Immature natural killer cell (primary cell): ENCODE results near the gene LGALS7. TPM values are rescaled to one million over a fixed set of nuclear protein-coding genes. Genes with fewer than 3 reads are reported as not detected.
"Not testable (repeated sequence)": the region's sequence is repeated elsewhere in the genome, so short reads cannot be mapped to it uniquely, and the experiment has no call there.

Experiments
- DNase-seq, 3 donors: peaks; one replicate each; pipeline ENCODE4 v3.0.0; 2022; ENCODE audit warnings: mixed read lengths in 1 of 3
- H3K27ac Mint-ChIP-seq, 6 donors: one replicate each; pipeline ENCODE4 v1.8.0; 2020; ENCODE audit warnings: mixed read lengths in 6 of 6, mild to moderate bottlenecking in 5 of 6, inconsistent platforms in 4 of 6, moderate library complexity in 3 of 6
- H3K27me3 Mint-ChIP-seq, 3 donors: one replicate each; pipeline ENCODE4 v1.8.0; 2020 to 2021; ENCODE audit warnings: low read depth in 3 of 3, mild to moderate bottlenecking in 3 of 3, mixed read lengths in 3 of 3, moderate library complexity in 3 of 3, inconsistent platforms in 1 of 3
- H3K36me3 Mint-ChIP-seq, 3 donors: one replicate each; pipeline ENCODE4 v1.8.0; 2020; ENCODE audit warnings: mixed read lengths in 3 of 3, inconsistent platforms in 2 of 3, mild to moderate bottlenecking in 2 of 3
- H3K4me1 Mint-ChIP-seq, 2 donors: one replicate each; pipeline ENCODE4 v1.8.0; 2020; ENCODE audit warnings: inconsistent platforms in 2 of 2, mild to moderate bottlenecking in 2 of 2, mixed read lengths in 2 of 2, moderate library complexity in 1 of 2
- H3K4me3 Mint-ChIP-seq, 5 donors: one replicate each; pipeline ENCODE4 v1.8.0; 2020; ENCODE audit warnings: mild to moderate bottlenecking in 5 of 5, mixed read lengths in 5 of 5, inconsistent platforms in 3 of 5, moderate library complexity in 3 of 5
- H3K9me3 Mint-ChIP-seq, 6 donors: one replicate each; pipeline ENCODE4 v1.8.0; 2020; ENCODE audit warnings: mild to moderate bottlenecking in 6 of 6, mixed read lengths in 6 of 6, inconsistent platforms in 4 of 6, moderate library complexity in 3 of 6
- polyA plus RNA-seq, 3 donors: library from polyadenylated mRNA; unstranded; fragments of 300-500 nt; fragmentation: Illumina TruSeq; gene quantifications; one replicate each; pipeline ENCODE4 v1.2.3, GENCODE V29; 2021

LGALS7 gene
- polyA plus RNA-seq, 3 donors from 2014 or later: not detected

- Mint-ChIP-seq H3K9me3 (no peaks in the 10 kb centered on the region), H3K27ac (peak overlapping the region in 3 of 6 donors; percentile 12 to 83 (median 55)), H3K4me3 (peak overlapping the region; percentile 48 to 82 (median 65)), H3K27me3 (peaks cover 0 to 2% (median 0%) of the 10 kb centered on the region in 3 donors), H3K36me3 (no peaks in the 10 kb centered on the region), H3K4me1 (peaks cover 6 to 16% of the 10 kb centered on the region in 2 donors)
- peak; percentile 44 to 59 (median 57) for DNase-seq
These were observed 19.2 kb upstream of the LGALS7 start for GRCh38 chr19:38792250-38793111.

- not testable (repeated sequence) for H3K36me3 Mint-ChIP-seq, H3K27me3 Mint-ChIP-seq
- H3K4me1 Mint-ChIP-seq: peaks cover 6 to 16% of the 10 kb centered on the region in 2 donors
These were observed 18.2 kb upstream of the LGALS7 start for GRCh38 chr19:38791451-38792064.

GRCh38 chr19:38790507-38791403, 17.4 kb upstream of the LGALS7 start:
- peak in 2 of 3 donors; percentile 18 to 23 for DNase-seq
- peaks cover 6 to 16% of the 10 kb centered on the region in 2 donors for H3K4me1 Mint-ChIP-seq
- not testable (repeated sequence) for H3K27me3 Mint-ChIP-seq, H3K9me3 Mint-ChIP-seq, H3K36me3 Mint-ChIP-seq, H3K27ac Mint-ChIP-seq
- peak overlapping the region in 1 of 5 donors; percentile 47 for H3K4me3 Mint-ChIP-seq

More at GRCh38 chr19:38791451-38792064, 18.2 kb upstream of the LGALS7 start:
- not testable (repeated sequence) for DNase-seq, H3K27ac Mint-ChIP-seq, H3K9me3 Mint-ChIP-seq
- H3K4me3 Mint-ChIP-seq: peak overlapping the region in 1 of 5 donors; percentile 47

- no peak for DNase-seq
- H3K27ac Mint-ChIP-seq: peak within 1 kb of the TSS in 2 of 6 donors; percentile 28 to 71
- peaks cover 0 to 2% (median 0%) of the 10 kb centered on the region in 3 donors for H3K27me3 Mint-ChIP-seq
- H3K36me3 Mint-ChIP-seq: no peaks in the 10 kb centered on the region
- no peaks in the 10 kb centered on the region for H3K9me3 Mint-ChIP-seq
- H3K4me1 Mint-ChIP-seq: peaks cover 6 to 11% of the 10 kb centered on the region in 2 donors
- no peak within 1 kb of the TSS for H3K4me3 Mint-ChIP-seq
These were observed 15.3 kb upstream of the LGALS7 start, which contains the start of gene LGALS7B for GRCh38 chr19:38788478-38789243. TSS of gene LGALS7B (plus strand) at chr19:38789200. CDS start at chr19:38789227, 27 bp downstream.

GRCh38 chr19:38786572-38787265, 13.4 kb upstream of the LGALS7 start:
- Mint-ChIP-seq H3K27ac (peak overlapping the region in 1 of 6 donors; percentile 80), H3K9me3 (no peaks in the 10 kb centered on the region), H3K27me3 (peaks cover 0 to 2% (median 2%) of the 10 kb centered on the region in 3 donors), H3K4me3 (no peak overlapping the region), H3K4me1 (no peaks in the 10 kb centered on the region), H3K36me3 (no peaks in the 10 kb centered on the region)
- no peak for DNase-seq

- H3K4me3 Mint-ChIP-seq, H3K9me3 Mint-ChIP-seq: not testable (repeated sequence)
These were observed 12.7 kb upstream of the LGALS7 start for GRCh38 chr19:38786061-38786460.

GRCh38 chr19:38785187-38785699, 11.9 kb upstream of the LGALS7 start:
- Mint-ChIP-seq H3K27ac (no peak overlapping the region), H3K4me3 (no peak overlapping the region), H3K36me3 (no peaks in the 10 kb centered on the region), H3K27me3 (peaks cover 0 to 2% (median 2%) of the 10 kb centered on the region in 3 donors), H3K9me3 (no peaks in the 10 kb centered on the region), H3K4me1 (no peaks in the 10 kb centered on the region)
- no peak for DNase-seq

More at GRCh38 chr19:38786061-38786460, 12.7 kb upstream of the LGALS7 start:
- H3K36me3 Mint-ChIP-seq, H3K4me1 Mint-ChIP-seq, DNase-seq, H3K27ac Mint-ChIP-seq, H3K27me3 Mint-ChIP-seq: not testable (repeated sequence)

- DNase-seq: no peak
- peaks cover 0 to 2% (median 2%) of the 10 kb centered on the region in 3 donors for H3K27me3 Mint-ChIP-seq
- H3K27ac Mint-ChIP-seq: no peak overlapping the region
- no peaks in the 10 kb centered on the region for H3K9me3 Mint-ChIP-seq
- no peaks in the 10 kb centered on the region for H3K4me1 Mint-ChIP-seq
- no peaks in the 10 kb centered on the region for H3K36me3 Mint-ChIP-seq
- H3K4me3 Mint-ChIP-seq: no peak overlapping the region
These were observed 10.9 kb upstream of the LGALS7 start for GRCh38 chr19:38784224-38784623.

- not testable (repeated sequence) for H3K27me3 Mint-ChIP-seq, H3K4me3 Mint-ChIP-seq, H3K27ac Mint-ChIP-seq, DNase-seq, H3K4me1 Mint-ChIP-seq, H3K36me3 Mint-ChIP-seq, H3K9me3 Mint-ChIP-seq
These were observed 8.9 kb upstream of the LGALS7 start for GRCh38 chr19:38782212-38782611.

GRCh38 chr19:38781058-38781457, 7.7 kb upstream of the LGALS7 start:
- H3K4me1 Mint-ChIP-seq: no peaks in the 10 kb centered on the region
- no peak overlapping the region for H3K4me3 Mint-ChIP-seq
- H3K27ac Mint-ChIP-seq: no peak overlapping the region
- H3K9me3 Mint-ChIP-seq: no peaks in the 10 kb centered on the region
- peaks cover 0 to 2% (median 0%) of the 10 kb centered on the region in 3 donors for H3K27me3 Mint-ChIP-seq
- DNase-seq: no peak
- H3K36me3 Mint-ChIP-seq: no peaks in the 10 kb centered on the region

GRCh38 chr19:38780443-38780842, 7.1 kb upstream of the LGALS7 start:
- no peaks in the 10 kb centered on the region for H3K9me3 Mint-ChIP-seq
- no peak overlapping the region for H3K4me3 Mint-ChIP-seq

GRCh38 chr19:38778733-38779132, 5.4 kb upstream of the LGALS7 start:
- peaks cover 0 to 2% (median 0%) of the 10 kb centered on the region in 3 donors for H3K27me3 Mint-ChIP-seq
- DNase-seq: no peak
- H3K27ac Mint-ChIP-seq: no peak overlapping the region
- no peaks in the 10 kb centered on the region for H3K36me3 Mint-ChIP-seq
- H3K9me3 Mint-ChIP-seq: no peaks in the 10 kb centered on the region
- H3K4me3 Mint-ChIP-seq: no peak overlapping the region
- no peaks in the 10 kb centered on the region for H3K4me1 Mint-ChIP-seq

More at GRCh38 chr19:38780443-38780842, 7.1 kb upstream of the LGALS7 start:
- no peaks in the 10 kb centered on the region for H3K36me3 Mint-ChIP-seq
- no peaks in the 10 kb centered on the region for H3K4me1 Mint-ChIP-seq
- peaks cover 0 to 2% (median 0%) of the 10 kb centered on the region in 3 donors for H3K27me3 Mint-ChIP-seq
- H3K27ac Mint-ChIP-seq: no peak overlapping the region
- DNase-seq: no peak
